ENCODE data around the gene WDR27.
"Not testable (repeated sequence)": the region's sequence is repeated elsewhere in the genome, so short reads cannot be mapped to it uniquely, and the experiment has no call there.

The WDR27 gene

GRCh38 chr6:169639653-169640278 is 62.1 kb downstream of the WDR27 start:
- DNase-seq (ENCODE audit: low spot score), result no peak

GRCh38 chr6:169638915-169639314 is 62.9 kb downstream of the WDR27 start:
- no peak for DNase-seq (ENCODE audit: low spot score)

GRCh38 chr6:169638388-169638787 is 63.4 kb downstream of the WDR27 start:
- no peak for DNase-seq (ENCODE audit: low spot score)

- no peak for DNase-seq (ENCODE audit: low spot score)
These were observed 66.5 kb downstream of the WDR27 start for GRCh38 chr6:169635345-169635744.

- no peak for DNase-seq (ENCODE audit: low spot score)
These were observed 69.0 kb downstream of the WDR27 start for GRCh38 chr6:169632841-169633240.

GRCh38 chr6:169629256-169629655 is 72.6 kb downstream of the WDR27 start:
- DNase-seq (ENCODE audit: low spot score), result no peak

GRCh38 chr6:169627736-169628607 is 73.9 kb downstream of the WDR27 start:
- no peak for DNase-seq (ENCODE audit: low spot score)

- DNase-seq (ENCODE audit: low spot score), result no peak
These were observed 75.2 kb downstream of the WDR27 start for GRCh38 chr6:169626649-169627048.

GRCh38 chr6:169626169-169626568 is 75.7 kb downstream of the WDR27 start:
- DNase-seq (ENCODE audit: low spot score), result no peak

GRCh38 chr6:169625376-169625775 is 76.5 kb downstream of the WDR27 start:
- no peak for DNase-seq (ENCODE audit: low spot score)

- DNase-seq (ENCODE audit: low spot score), result no peak
These were observed 77.0 kb downstream of the WDR27 start for GRCh38 chr6:169624785-169625184.

- DNase-seq (ENCODE audit: low spot score), result no peak
These were observed 77.9 kb downstream of the WDR27 start for GRCh38 chr6:169623975-169624374.

- no peak for DNase-seq (ENCODE audit: low spot score)
These were observed 78.5 kb downstream of the WDR27 start for GRCh38 chr6:169623343-169623742.

- no peak for DNase-seq (ENCODE audit: low spot score)
These were observed 79.2 kb downstream of the WDR27 start for GRCh38 chr6:169622618-169623017.

GRCh38 chr6:169621311-169621710 is 80.5 kb downstream of the WDR27 start:
- DNase-seq (ENCODE audit: low spot score), result no peak

GRCh38 chr6:169620171-169621130 is 81.4 kb downstream of the WDR27 start:
- no peak for DNase-seq (ENCODE audit: low spot score)

GRCh38 chr6:169619650-169620049 is 82.2 kb downstream of the WDR27 start:
- no peak for DNase-seq (ENCODE audit: low spot score)

GRCh38 chr6:169618526-169619490 is 83.0 kb downstream of the WDR27 start:
- no peak for DNase-seq (ENCODE audit: low spot score)

- no peak for DNase-seq (ENCODE audit: low spot score)
These were observed 84.3 kb downstream of the WDR27 start for GRCh38 chr6:169617562-169617961.

- not testable (repeated sequence) for DNase-seq (ENCODE audit: low spot score)
These were observed 93.2 kb downstream of the WDR27 start for GRCh38 chr6:169608609-169609008.

- DNase-seq (ENCODE audit: low spot score), result no peak
These were observed 97.8 kb downstream of the WDR27 start for GRCh38 chr6:169604076-169604475.
